ENCODE results near the gene STK11IP. TPM values are rescaled to one million over a fixed set of nuclear protein-coding genes. Genes with fewer than 3 reads are reported as not detected.

The STK11IP gene
- total RNA-seq, 1 experiment from 2014 or later, result 39.9 TPM

GRCh38 chr2:219571311-219572236 is 26.1 kb upstream of the STK11IP start, which contains the start of gene OBSL1:
Gene OBSL1, minus strand, starts transcription at chr2:219571539. Its CDS starts 307 bp downstream, at chr2:219571232.
- peaks cover 27% of the 10 kb centered on the region for H3K27me3 Mint-ChIP-seq (ENCODE audit: low read depth)
- CTCF ChIA-PET, result interaction anchor here (0.5 to 4.8 kb wide), 12 partner anchors 11 to 123 kb away, joined by 3 to 66 read pairs (median 4); partner anchors contain the start of genes CHPF and STK11IP
- TF ChIP-seq GABPB1 (CRISPR knock-in tag; IDR thresholded peaks at IDR 0.05) (peak; percentile 37; the same call in 1 of the 2 replicates), FOXP4 (CRISPR knock-in tag; IDR thresholded peaks at IDR 0.05) (peak; percentile 55), ZBTB43 (CRISPR knock-in tag; IDR thresholded peaks at IDR 0.05) (peak; percentile 37; the same call in 1 of the 2 replicates), SP1 (CRISPR knock-in tag; conservative IDR thresholded peaks at IDR 0.05) (peak; percentile 53; the same call in 1 of the 2 replicates), TEAD1 (CRISPR knock-in tag; IDR thresholded peaks at IDR 0.05) (no peak), ETV6 (CRISPR knock-in tag; IDR thresholded peaks at IDR 0.05) (no peak), PREB (CRISPR knock-in tag; IDR thresholded peaks at IDR 0.05; ENCODE audit: borderline replicate concordance) (0 out of 2 replicates have a peak, but pooled peaks have one; percentile 60), SOX15 (CRISPR knock-in tag; IDR thresholded peaks at IDR 0.05) (no peak), ZNF281 (CRISPR knock-in tag; IDR thresholded peaks at IDR 0.05) (0 out of 2 replicates have a peak, but pooled peaks have one; percentile 10), HMGXB4 (CRISPR knock-in tag; IDR thresholded peaks at IDR 0.05) (0 out of 2 replicates have a peak, but pooled peaks have one; percentile 39)
- peaks cover 64% of the 10 kb centered on the region for H3K4me1 Mint-ChIP-seq
- H3K9me3 Mint-ChIP-seq, result no peaks in the 10 kb centered on the region
- peaks cover 28% of the 10 kb centered on the region for H3K36me3 Mint-ChIP-seq
- H3K27ac Mint-ChIP-seq, result peak within 1 kb of the TSS; percentile 90
- DNase-seq (ENCODE audit: low spot score) (peak; percentile 88), ATAC-seq (peak; percentile 79)
- POLR2A ChIA-PET, result interaction anchor here (1.1 to 1.9 kb wide), 6 partner anchors 11 to 113 kb away, joined by 3 to 29 read pairs (median 6); partner anchors contain the start of gene STK11IP
- H3K4me3 Mint-ChIP-seq, result peak within 1 kb of the TSS; percentile 49

GRCh38 chr2:219572237-219573001 is 25.2 kb upstream of the STK11IP start, which contains the start of gene INHA:
Gene INHA, plus strand, starts transcription at chr2:219572310. Its CDS starts 65 bp downstream, at chr2:219572375.
- ChIA-PET POLR2A (interaction anchor here (1.6 to 1.9 kb wide), 3 partner anchors 12 to 24 kb away, joined by 9 to 29 read pairs (median 24); partner anchors contain the start of gene STK11IP), CTCF (interaction anchor here (1.0 to 4.8 kb wide), 7 partner anchors 11 to 123 kb away, joined by 3 to 66 read pairs (median 9); partner anchors contain the start of genes CHPF and STK11IP)
- TF ChIP-seq FOXP4 (CRISPR knock-in tag; IDR thresholded peaks at IDR 0.05), result peak; percentile 32; the same call in 1 of the 2 replicates
- TF ChIP-seq IRF2 (CRISPR knock-in tag; IDR thresholded peaks at IDR 0.05; ENCODE audit: borderline replicate concordance, low read depth), result no peak
- TF ChIP-seq ZNF281 (CRISPR knock-in tag; IDR thresholded peaks at IDR 0.05), result 0 out of 2 replicates have a peak, but pooled peaks have one; percentile 3
- ATAC-seq, result no peak
- no peak for DNase-seq (ENCODE audit: low spot score)
- Mint-ChIP-seq H3K9me3 (no peaks in the 10 kb centered on the region), H3K4me1 (peaks cover 67% of the 10 kb centered on the region), H3K4me3 (peak within 1 kb of the TSS; percentile 48), H3K27me3 (ENCODE audit: low read depth) (peaks cover 32% of the 10 kb centered on the region), H3K36me3 (peaks cover 22% of the 10 kb centered on the region), H3K27ac (peak within 1 kb of the TSS; percentile 90)
